GM21360 (cell line): Measurements from ENCODE around the gene TSHZ2.
"Not testable (repeated sequence)": the region's sequence is repeated elsewhere in the genome, so short reads cannot be mapped to it uniquely, and the experiment has no call there.

Experiments used
- ATAC-seq: cut with Tn5 transposase; IDR thresholded peaks from one replicate; pipeline ENCODE4 v1.9.1; 2021; ENCODE audit warnings: mild to moderate bottlenecking, moderate library complexity; ENCODE audit not compliant: unreplicated experiment

The TSHZ2 gene

GRCh38 chr20:53365076-53365475 lies 392.9 kb downstream of the TSHZ2 start:
- ATAC-seq = no peak

GRCh38 chr20:53365539-53366075 lies 393.4 kb downstream of the TSHZ2 start:
- ATAC-seq = no peak

GRCh38 chr20:53366928-53367327 lies 394.8 kb downstream of the TSHZ2 start:
- not testable (repeated sequence) for ATAC-seq

- ATAC-seq = no peak
Measured at GRCh38 chr20:53369871-53370270, 397.7 kb downstream of the TSHZ2 start.

GRCh38 chr20:53370345-53370961 lies 398.3 kb downstream of the TSHZ2 start:
- no peak for ATAC-seq

GRCh38 chr20:53371216-53371615 lies 399.1 kb downstream of the TSHZ2 start:
- ATAC-seq = no peak

GRCh38 chr20:53376021-53376420 lies 403.9 kb downstream of the TSHZ2 start:
- no peak for ATAC-seq

- ATAC-seq = no peak
Measured at GRCh38 chr20:53379014-53379832, 407.1 kb downstream of the TSHZ2 start.

GRCh38 chr20:53379833-53380120 lies 407.6 kb downstream of the TSHZ2 start:
- no peak for ATAC-seq

GRCh38 chr20:53381568-53382262 lies 409.6 kb downstream of the TSHZ2 start:
- ATAC-seq = no peak

- no peak for ATAC-seq
Measured at GRCh38 chr20:53382263-53382844, 410.2 kb downstream of the TSHZ2 start.

- ATAC-seq = no peak
Measured at GRCh38 chr20:53383916-53384315, 411.8 kb downstream of the TSHZ2 start.

GRCh38 chr20:53384392-53384791 lies 412.2 kb downstream of the TSHZ2 start:
- no peak for ATAC-seq

- no peak for ATAC-seq
Measured at GRCh38 chr20:53385941-53386767, 414.0 kb downstream of the TSHZ2 start.

- ATAC-seq = no peak
Measured at GRCh38 chr20:53387983-53388675, 416.0 kb downstream of the TSHZ2 start.

GRCh38 chr20:53389516-53390300 lies 417.6 kb downstream of the TSHZ2 start:
- no peak for ATAC-seq

GRCh38 chr20:53390770-53391169 lies 418.6 kb downstream of the TSHZ2 start:
- ATAC-seq = no peak

GRCh38 chr20:53394433-53394832 lies 422.3 kb downstream of the TSHZ2 start:
- no peak for ATAC-seq
